ENCODE data around the gene ZNF329.

GRCh38 chr19:58134244-58134643 lies 16.3 kb downstream of the ZNF329 start:
- TF ChIP-seq CTCF (IDR thresholded peaks at IDR 0.05) (no peak), POLR2A (IDR thresholded peaks at IDR 0.05) (no peak)

All from thyroid gland (tissue), 4 donors.